GM18517 (cell line): Measurements from ENCODE around the gene SLC2A4.
A peak's percentile ranks its signal among the peaks of the same experiment; 100 is the strongest.

Experiments
- ATAC-seq: cut with Tn5 transposase; IDR thresholded peaks from one replicate; pipeline ENCODE4 v1.9.1; 2021; ENCODE audit warnings: mild to moderate bottlenecking, moderate library complexity; ENCODE audit not compliant: unreplicated experiment

The SLC2A4 gene

GRCh38 chr17:7296189-7296861, 14.8 kb downstream of the SLC2A4 start:
- ATAC-seq, result no peak

GRCh38 chr17:7304179-7304578, 22.7 kb downstream of the SLC2A4 start:
- ATAC-seq, result no peak

GRCh38 chr17:7306911-7307685, 25.6 kb downstream of the SLC2A4 start, which contains the start of gene EIF5A:
TSS of gene EIF5A (plus strand) at chr17:7307628. CDS start at chr17:7309636, 2,008 bp downstream.
- peak; percentile 67 for ATAC-seq

GRCh38 chr17:7307686-7308624, 26.4 kb downstream of the SLC2A4 start:
- ATAC-seq, result no peak

GRCh38 chr17:7308625-7309433, 27.3 kb downstream of the SLC2A4 start:
- ATAC-seq, result no peak

- ATAC-seq, result no peak
Measured at GRCh38 chr17:7309628-7310027, 28.1 kb downstream of the SLC2A4 start.

- ATAC-seq, result no peak
Measured at GRCh38 chr17:7311110-7311705, 29.7 kb downstream of the SLC2A4 start.

- ATAC-seq, result no peak
Measured at GRCh38 chr17:7312432-7313087, 31.0 kb downstream of the SLC2A4 start.

- ATAC-seq, result no peak
Measured at GRCh38 chr17:7313088-7313889, 31.8 kb downstream of the SLC2A4 start.

GRCh38 chr17:7313890-7314718, 32.6 kb downstream of the SLC2A4 start:
- ATAC-seq, result no peak

- peak; percentile 61 for ATAC-seq
Measured at GRCh38 chr17:7314719-7315569, 33.4 kb downstream of the SLC2A4 start, which contains the start of gene GPS2. TSS of gene GPS2 (minus strand) at chr17:7315360. CDS start at chr17:7315052, 308 bp downstream.

- no peak for ATAC-seq
Measured at GRCh38 chr17:7315570-7316235, 34.2 kb downstream of the SLC2A4 start.

GRCh38 chr17:7317161-7317803, 35.8 kb downstream of the SLC2A4 start:
- ATAC-seq, result no peak

GRCh38 chr17:7318121-7318860, 36.8 kb downstream of the SLC2A4 start:
- ATAC-seq, result no peak

- ATAC-seq, result no peak
Measured at GRCh38 chr17:7321466-7321865, 39.9 kb downstream of the SLC2A4 start.
